Measurements from ENCODE around the gene RUBCNL.
A peak's percentile ranks its signal among the peaks of the same experiment; 100 is the strongest.

The RUBCNL gene

GRCh38 chr13:46315036-46315435 is 72.0 kb downstream of the RUBCNL start (continued):
- TF ChIP-seq ZNF792 (tag by site-specific recombination; IDR thresholded peaks at IDR 0.05) (no peak), ZNF292 (tag by site-specific recombination; IDR thresholded peaks at IDR 0.05; ENCODE audit: borderline replicate concordance, low read depth) (no peak), ZFP41 (tag by site-specific recombination; IDR thresholded peaks at IDR 0.05; ENCODE audit: borderline replicate concordance) (no peak), ZNF549 (tag by site-specific recombination; IDR thresholded peaks at IDR 0.05) (no peak), ZNF354C (tag by site-specific recombination; IDR thresholded peaks at IDR 0.05; ENCODE audit: borderline replicate concordance, low read depth) (no peak), ZNF133 (tag by site-specific recombination; IDR thresholded peaks at IDR 0.05) (no peak), ZNF585B (tag by site-specific recombination; IDR thresholded peaks at IDR 0.05) (no peak), KLF9 (tag by site-specific recombination; IDR thresholded peaks at IDR 0.05; ENCODE audit: low read depth) (no peak), ZNF341 (tag by site-specific recombination; IDR thresholded peaks at IDR 0.05; ENCODE audit: low read depth) (no peak), ZNF23 (tag by site-specific recombination; IDR thresholded peaks at IDR 0.05; ENCODE audit: borderline replicate concordance) (no peak), ZNF350 (tag by site-specific recombination; IDR thresholded peaks at IDR 0.05) (no peak)
- TF ChIP-seq, protein P1, sequence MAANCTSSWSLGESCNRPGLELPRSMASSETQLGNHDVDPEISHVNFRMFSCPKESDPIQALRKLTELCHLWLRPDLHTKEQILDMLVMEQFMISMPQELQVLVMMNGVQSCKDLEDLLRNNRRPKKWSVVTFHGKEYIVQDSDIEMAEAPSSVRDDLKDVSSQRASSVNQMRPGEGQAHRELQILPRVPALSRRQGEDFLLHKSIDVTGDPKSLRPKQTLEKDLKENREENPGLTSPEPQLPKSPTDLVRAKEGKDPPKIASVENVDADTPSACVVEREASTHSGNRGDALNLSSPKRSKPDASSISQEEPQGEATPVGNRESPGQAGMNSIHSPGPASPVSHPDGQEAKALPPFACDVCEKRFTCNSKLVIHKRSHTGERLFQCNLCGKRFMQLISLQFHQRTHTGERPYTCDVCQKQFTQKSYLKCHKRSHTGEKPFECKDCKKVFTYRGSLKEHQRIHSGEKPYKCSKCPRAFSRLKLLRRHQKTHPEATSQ (tag by site-specific recombination; IDR thresholded peaks at IDR 0.05) = no peak

DNA sequence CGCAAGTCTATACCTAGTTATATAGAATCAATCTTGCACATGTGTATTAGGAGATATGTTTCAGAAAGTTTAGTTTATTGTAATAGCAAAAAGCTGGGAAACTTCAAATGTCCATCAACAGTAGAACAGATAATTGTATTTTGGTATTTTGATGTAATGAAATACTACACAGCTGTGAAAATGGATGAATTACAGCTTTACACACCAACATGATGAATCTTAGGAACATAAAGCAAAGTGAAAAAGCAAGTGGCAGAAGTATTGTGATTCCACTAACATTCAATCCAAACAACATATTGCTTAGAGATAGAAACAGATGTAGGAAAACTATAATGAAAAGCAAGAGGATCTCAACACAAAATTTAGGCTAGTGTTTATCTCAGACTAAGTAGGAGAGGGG is 72.5 kb downstream of the RUBCNL start:
- TF ChIP-seq ZNF843 (tag by site-specific recombination; IDR thresholded peaks at IDR 0.05) (no peak), ZNF146 (tag by site-specific recombination; IDR thresholded peaks at IDR 0.05) (peak; percentile 68)
- POLR2A ChIA-PET = no interaction called here
- Histone ChIP-seq H3K9me3 (ENCODE audit: control insufficient read depth, insufficient read depth, low read depth, low read length) (no peaks in the 10 kb centered on the region), H3K36me3 (ENCODE audit: control insufficient read depth in 2 of 2, insufficient read depth in 1 of 2, low read length in 2 of 2) (no peaks in the 10 kb centered on the region), H3K4me1 (ENCODE audit: control insufficient read depth, insufficient read depth, low read length) (no peaks in the 10 kb centered on the region), H3K4me3 (ENCODE audit: low read depth, low read length) (no peak overlapping the region), H3K27ac (ENCODE audit: extremely low read depth, low read depth, low read length) (no peak overlapping the region)
- CTCF ChIA-PET = no interaction called here

GRCh38 chr13:46313432-46314257 is 73.4 kb downstream of the RUBCNL start:
- ChIA-PET CTCF (interaction anchor here (0.6 to 0.7 kb wide), 2 partner anchors 353 to 736 kb away, joined by 3 to 4 read pairs; no protein-coding TSS in a partner anchor), POLR2A (no interaction called here)
- Histone ChIP-seq H3K27ac (ENCODE audit: extremely low read depth, low read depth, low read length) (no peak overlapping the region), H3K36me3 (ENCODE audit: control insufficient read depth in 2 of 2, insufficient read depth in 1 of 2, low read length in 2 of 2) (no peaks in the 10 kb centered on the region), H3K9me3 (ENCODE audit: control insufficient read depth, insufficient read depth, low read depth, low read length) (no peaks in the 10 kb centered on the region), H3K4me3 (ENCODE audit: low read depth, low read length) (no peak overlapping the region), H3K4me1 (ENCODE audit: control insufficient read depth, insufficient read depth, low read length) (no peaks in the 10 kb centered on the region)
- TF ChIP-seq MYNN (tag by site-specific recombination; IDR thresholded peaks at IDR 0.05; ENCODE audit: borderline replicate concordance) (no peak), PRDM1 (tag by site-specific recombination; IDR thresholded peaks at IDR 0.05) (peak; percentile 70)

GRCh38 chr13:46313024-46313423 is 74.0 kb downstream of the RUBCNL start:
- H3K4me1 ChIP-seq (ENCODE audit: control insufficient read depth, insufficient read depth, low read length) = no peaks in the 10 kb centered on the region
- H3K9me3 ChIP-seq (ENCODE audit: control insufficient read depth, insufficient read depth, low read depth, low read length) = no peaks in the 10 kb centered on the region
- no peak overlapping the region for H3K27ac ChIP-seq (ENCODE audit: extremely low read depth, low read depth, low read length)
- ChIA-PET CTCF (interaction anchor here (0.6 kb wide), 1 partner anchor 352 kb away, joined by 4 read pairs; no protein-coding TSS in a partner anchor), POLR2A (no interaction called here)
- TF ChIP-seq ZBTB26 (tag by site-specific recombination; optimal IDR thresholded peaks at IDR 0.05) = no peak
- H3K4me3 ChIP-seq (ENCODE audit: low read depth, low read length) = no peak overlapping the region
- no peaks in the 10 kb centered on the region for H3K36me3 ChIP-seq (ENCODE audit: control insufficient read depth in 2 of 2, insufficient read depth in 1 of 2, low read length in 2 of 2)

Measured in HEK293 (cell line).